T-helper 2 cell treated with Interferon-gamma antibody and Interleukin-4, amounts not matched to agents 100 ng/mL and 5 ng/mL, for 36 hours (primary cell): ENCODE measurements around the gene CALHM6. TPM values are rescaled to one million over a fixed set of nuclear protein-coding genes. Genes with fewer than 3 reads are reported as not detected.
"Not testable (repeated sequence)": the region's sequence is repeated elsewhere in the genome, so short reads cannot be mapped to it uniquely, and the experiment has no call there.

Experiments
- intact Hi-C: fragments of 100-400 bp; cut with micrococcal nuclease; formaldehyde crosslinking; loops from one replicate; pipeline ENCODE4 v1.15.1; 2023
- total RNA-seq: library from RNA; stranded (reverse); gene quantifications from 2 replicates; pipeline ENCODE4 v1.2.3, GENCODE V29; 2022

Gene CALHM6
- total RNA-seq, 1 donor from 2014 or later: 17.1 TPM

GRCh38 chr6:116475141-116475540 lies 14.0 kb downstream of the CALHM6 start:
- intact Hi-C loops: loop anchor here (5.0 kb wide), 1 partner anchor 193 kb away; no protein-coding TSS in a partner anchor

- intact Hi-C loops: loop anchor here (1.0 to 5.0 kb wide), 4 partner anchors 14 to 194 kb away; partner anchors contain the start of gene RWDD1
Measured at GRCh38 chr6:116476002-116476678, 15.0 kb downstream of the CALHM6 start.

GRCh38 chr6:116482780-116483179 lies 21.6 kb downstream of the CALHM6 start:
- intact Hi-C loops: no loop called here

- intact Hi-C loops: no loop called here
Measured at GRCh38 chr6:116483616-116484015, 22.4 kb downstream of the CALHM6 start.

- intact Hi-C loops: no loop called here
Measured at GRCh38 chr6:116485559-116486184, 24.5 kb downstream of the CALHM6 start.

GRCh38 chr6:116491610-116492330 lies 30.6 kb downstream of the CALHM6 start:
- intact Hi-C loops: no loop called here

GRCh38 chr6:116492331-116493067 lies 31.3 kb downstream of the CALHM6 start:
- intact Hi-C loops: no loop called here

- intact Hi-C loops: not testable (repeated sequence)
Measured at GRCh38 chr6:116495161-116495560, 34.0 kb downstream of the CALHM6 start.

- intact Hi-C loops: no loop called here
Measured at GRCh38 chr6:116497113-116497676, 36.0 kb downstream of the CALHM6 start.

GRCh38 chr6:116500969-116501433 lies 39.8 kb downstream of the CALHM6 start:
- intact Hi-C loops: no loop called here

- intact Hi-C loops: no loop called here
Measured at GRCh38 chr6:116507324-116507723, 46.1 kb downstream of the CALHM6 start.

GRCh38 chr6:116508527-116508926 lies 47.4 kb downstream of the CALHM6 start:
- intact Hi-C loops: no loop called here

- intact Hi-C loops: loop anchor here (1.0 kb wide), 1 partner anchor 30 kb away; no protein-coding TSS in a partner anchor
Measured at GRCh38 chr6:116511424-116512110, 50.4 kb downstream of the CALHM6 start, which contains the start of gene CALHM5. Gene CALHM5, plus strand, starts transcription at chr6:116511639. Its CDS starts 58 bp downstream, at chr6:116511697.

- intact Hi-C loops: loop anchor here (1.0 kb wide), 1 partner anchor 31 kb away; no protein-coding TSS in a partner anchor
Measured at GRCh38 chr6:116512111-116512559, 51.0 kb downstream of the CALHM6 start.

GRCh38 chr6:116512734-116513133 lies 51.6 kb downstream of the CALHM6 start:
- intact Hi-C loops: loop anchor here (1.0 kb wide), 1 partner anchor 31 kb away; no protein-coding TSS in a partner anchor

Other genes starting within 250 kb of the CALHM6 start
- 15.3 and 16.1 TPM in 2 replicates for gene TSPYL4, start 207.3 kb upstream of the CALHM6 start, total RNA-seq
- 37.9 and 41.1 TPM in 2 replicates for gene TSPYL1, start 181.4 kb upstream of the CALHM6 start, total RNA-seq
- gene DSE, start 90.4 kb upstream of the CALHM6 start, total RNA-seq: 2.9 and 3.0 TPM in 2 replicates
- not detected in 2 replicates for gene CALHM5, start 50.3 kb downstream of the CALHM6 start, total RNA-seq
- not detected in 2 replicates for gene TRAPPC3L, start 84.3 kb downstream of the CALHM6 start, total RNA-seq
- gene CALHM4, start 92.4 kb downstream of the CALHM6 start, total RNA-seq: not detected in 2 replicates
- gene RWDD1, start 110.1 kb downstream of the CALHM6 start, total RNA-seq: 38.4 and 40.5 TPM in 2 replicates
- gene RSPH4A, start 155.1 kb downstream of the CALHM6 start, total RNA-seq: 0.27 and 0.32 TPM in 2 replicates
- 16.5 and 16.7 TPM in 2 replicates for gene ZUP1, start 207.4 kb downstream of the CALHM6 start, total RNA-seq
- 8.4 and 10.0 TPM in 2 replicates for gene KPNA5, start 219.8 kb downstream of the CALHM6 start, total RNA-seq